Endothelial cell of umbilical vein (primary cell): ENCODE measurements around the gene PRAF2. TPM values are rescaled to one million over a fixed set of nuclear protein-coding genes. Genes with fewer than 3 reads are reported as not detected.

ENCODE experiments used
- BruUV-seq: library from RNA; stranded (reverse); fragments of 400-500 nt; replicated peaks from 2 replicates; lab custom pipeline; 2021; lab: Mats Ljungman, UMichigan
- CTCF ChIA-PET: fragments of 300-600, 350-600 bp; sonication (Branson Sonifier 250); formaldehyde crosslinking; loops from one replicate; lab custom pipeline; 2021; ENCODE audit warnings: antibody characterized with exemption, inconsistent platforms; lab: Charles Lee
- POLR2A ChIA-PET: fragments of 300-600, 350-600 bp; sonication (Branson Sonifier 250); formaldehyde crosslinking; loops from one replicate; lab custom pipeline; 2021; ENCODE audit warnings: antibody characterized with exemption, inconsistent platforms; lab: Charles Lee
- DNase-seq: peaks from one replicate; pipeline ENCODE4 v3.0.0-alpha.2; 2011; ENCODE audit warnings: low read depth, low spot score
- FAIRE-seq: peaks from 2 replicates; lab custom pipeline; 2011; peaks lifted over from hg19 to GRCh38; lab: Jason Lieb, UNC
- H2AFZ ChIP-seq: 2 replicates; pipeline ENCODE4 v1.6.0; 2012; ENCODE audit warnings: low read depth, low read length, control low read depth, inconsistent platforms
- H3K27ac ChIP-seq: 2 replicates; pipeline ENCODE4 v1.5.1; 2011; ENCODE audit warnings: low read depth, mild to moderate bottlenecking, control low read depth, low read length, moderate library complexity; ENCODE audit not compliant: insufficient read depth
- H3K27me3 ChIP-seq, 2 experiments: 2 replicates each; pipeline versions ENCODE4 v1.6.0 to v1.6.1; 2011; ENCODE audit warnings: low read length in 2 of 2, mixed read lengths in 1 of 2; ENCODE audit not compliant: control insufficient read depth in 2 of 2, insufficient read depth in 2 of 2
- H3K36me3 ChIP-seq, 2 experiments: 2 replicates in 1 of 2; 3 replicates in 1 of 2; pipeline ENCODE4 v1.5.1; 2011; ENCODE audit warnings: low read length in 2 of 2, mild to moderate bottlenecking in 1 of 2, moderate library complexity in 1 of 2; ENCODE audit not compliant: control insufficient read depth in 2 of 2, insufficient read depth in 2 of 2; ENCODE audit errors: extremely low read depth in 1 of 2
- H3K4me1 ChIP-seq: 3 replicates; pipeline ENCODE4 v1.5.1; 2011; ENCODE audit warnings: mild to moderate bottlenecking, low read length; ENCODE audit not compliant: control insufficient read depth, insufficient read depth; ENCODE audit errors: extremely low read depth
- H3K4me2 ChIP-seq: 2 replicates; pipeline ENCODE4 v1.6.1; 2011; ENCODE audit warnings: low read length, control low read depth, mixed read lengths; ENCODE audit not compliant: insufficient read depth
- H3K4me3 ChIP-seq, 3 experiments: fragments of 200-600 bp in 1 of 3; sonication (generic), shearing (Covaris generic) in 1 of 3; replicated peaks in 1 of 3; 2 replicates each; pipeline ENCODE4 v1.5.1; 2011 to 2016; ENCODE audit warnings: control low read depth in 3 of 3, low read length in 3 of 3, mild to moderate bottlenecking in 2 of 3, inconsistent platforms in 1 of 3, low read depth in 1 of 3, moderate library complexity in 1 of 3; ENCODE audit not compliant: insufficient read depth in 1 of 3
- H3K79me2 ChIP-seq: 2 replicates; pipeline ENCODE4 v1.6.0; 2012; ENCODE audit warnings: low read length, inconsistent platforms; ENCODE audit not compliant: control insufficient read depth, insufficient read depth
- H3K9ac ChIP-seq: replicated peaks from 2 replicates; pipeline ENCODE3; 2011; ENCODE audit warnings: low read length, control low read depth; ENCODE audit not compliant: insufficient read depth; ENCODE audit errors: extremely low read depth
- H3K9me1 ChIP-seq: replicated peaks from 3 replicates; pipeline ENCODE4 v1.6.0; 2011; ENCODE audit warnings: mild to moderate bottlenecking, low read length; ENCODE audit not compliant: control insufficient read depth, insufficient read depth; ENCODE audit errors: extremely low read depth
- H3K9me3 ChIP-seq: replicated peaks from 2 replicates; pipeline ENCODE4 v1.5.1; 2012; ENCODE audit warnings: low read length, inconsistent platforms; ENCODE audit not compliant: control insufficient read depth, insufficient read depth
- H4K20me1 ChIP-seq: replicated peaks from 2 replicates; pipeline ENCODE3; 2011; ENCODE audit warnings: mild to moderate bottlenecking, low read length; ENCODE audit not compliant: control insufficient read depth, insufficient read depth; ENCODE audit errors: extremely low read depth
- FOS ChIP-seq: IDR thresholded peaks from 2 replicates; pipeline ENCODE4 v1.6.1; 2011; ENCODE audit warnings: mild to moderate bottlenecking, low read length, moderate library complexity, borderline replicate concordance; ENCODE audit not compliant: insufficient read depth
- GATA2 ChIP-seq: IDR thresholded peaks from 2 replicates; pipeline ENCODE4 v1.7.0; 2011; ENCODE audit warnings: low read depth, mild to moderate bottlenecking, moderate library complexity, mixed read lengths, low read length; ENCODE audit not compliant: insufficient read length, insufficient read depth
- POLR2A ChIP-seq: IDR thresholded peaks from 2 replicates; pipeline ENCODE4 v1.6.1; 2012; ENCODE audit warnings: low read depth, mild to moderate bottlenecking, control low read depth, low read length
- dilution Hi-C: fragments of 300-500 bp; cut with MboI; formaldehyde crosslinking; loops from one replicate; pipeline ENCODE4 v1.15.0; 2019; ENCODE audit warnings: low sequenced_read_pairs; ENCODE audit not compliant: extremely low pct_ligation_motif_present
- intact Hi-C: fragments of 100-400 bp; cut with micrococcal nuclease; formaldehyde crosslinking; loops from one replicate; pipeline ENCODE4 v1.10.0; 2022
- polyA plus RNA-seq, 4 experiments: library from polyadenylated mRNA; depleted of rRNA in 3 of 4; stranded (reverse) in 3 of 4; unstranded in 1 of 4; fragments of >200 nt; gene quantifications; 2 replicates each; pipeline versions ENCODE4 v1.2.1 to v1.2.3, GENCODE V29; 2011 to 2012; ENCODE audit warnings: missing spikeins in 1 of 4
- total RNA-seq: library from RNA; stranded (reverse); gene quantifications from 2 replicates; pipeline ENCODE4 v1.2.3, GENCODE V29; 2021

The PRAF2 gene
- total and polyA plus RNA-seq, 2 donors (not counting 3 experiments of a cell fraction or from before 2014, with no cell fraction given), result 36.2 to 41.6 TPM

- H3K4me3 ChIP-seq, result no peak overlapping the region
- CTCF ChIA-PET, result interaction anchor here (1.4 kb wide), 1 partner anchor 73 kb away, joined by 4 read pairs; no protein-coding TSS in a partner anchor
- TF ChIP-seq GATA2, result no peak
- TF ChIP-seq FOS, result no peak
- TF ChIP-seq POLR2A, result no peak
- no peaks in the 10 kb centered on the region for H3K9me1 ChIP-seq
- dilution Hi-C loops, result no loop called here
- H3K36me3 ChIP-seq, result peaks cover 0 to 23% of the 10 kb centered on the region in 2 experiments
- H4K20me1 ChIP-seq, result no peaks in the 10 kb centered on the region
- no peak overlapping the region for H3K9ac ChIP-seq
- no peak overlapping the region for H2AFZ ChIP-seq
- no peak overlapping the region for H3K4me2 ChIP-seq
- no peak overlapping the region for H3K27ac ChIP-seq
- BruUV-seq, result no TSS peak
- POLR2A ChIA-PET, result no interaction called here
- FAIRE-seq (no peak), DNase-seq (no peak)
- intact Hi-C loops, result no loop called here
- no peaks in the 10 kb centered on the region for H3K27me3 ChIP-seq
- H3K9me3 ChIP-seq, result no peaks in the 10 kb centered on the region
- peaks cover 15% of the 10 kb centered on the region for H3K79me2 ChIP-seq
- H3K4me1 ChIP-seq, result peaks cover 5% of the 10 kb centered on the region
Observed at GRCh38 chrX:49120091-49120490, 46.3 kb upstream of the PRAF2 start.

GRCh38 chrX:49117581-49117980 lies 43.8 kb upstream of the PRAF2 start:
- Histone ChIP-seq H3K36me3 (peaks cover 0 to 28% of the 10 kb centered on the region in 2 experiments), H4K20me1 (no peaks in the 10 kb centered on the region), H2AFZ (no peak overlapping the region), H3K79me2 (peaks cover 6% of the 10 kb centered on the region), H3K4me3 (no peak overlapping the region), H3K9ac (no peak overlapping the region), H3K9me1 (no peaks in the 10 kb centered on the region), H3K27ac (no peak overlapping the region), H3K4me1 (peaks cover 2% of the 10 kb centered on the region), H3K27me3 (no peaks in the 10 kb centered on the region), H3K4me2 (no peak overlapping the region), H3K9me3 (no peaks in the 10 kb centered on the region)
- FAIRE-seq (no peak), DNase-seq (no peak)
- BruUV-seq, result no TSS peak
- intact Hi-C loops (no loop called here), dilution Hi-C loops (no loop called here)
- ChIA-PET CTCF (no interaction called here), POLR2A (no interaction called here)
- no peak for TF ChIP-seq GATA2
